T-helper 17 cell (primary cell): ENCODE data around the gene KNDC1. TPM values are rescaled to one million over a fixed set of nuclear protein-coding genes. Genes with fewer than 3 reads are reported as not detected.
"Not testable (repeated sequence)": the region's sequence is repeated elsewhere in the genome, so short reads cannot be mapped to it uniquely, and the experiment has no call there.

Source experiments
- ATAC-seq: fragments of 150-1000 bp; cut with Tn5 transposase; 2 replicates; pipeline ENCODE4 v1.10.0; 2021; ENCODE audit warnings: mild to moderate bottlenecking, moderate library complexity
- DNase-seq, 3 donors: peaks; one replicate each; pipeline versions ENCODE4 v3.0.0 to v3.0.0-alpha.2; 2020 to 2021
- H3K9me3 ChIP-seq: one replicate; pipeline ENCODE4 v1.7.0; 2013; ENCODE audit warnings: low read length, mild to moderate bottlenecking; ENCODE audit not compliant: control insufficient read depth, poor library complexity, severe bottlenecking
- H3K27ac Mint-ChIP-seq: one replicate; pipeline ENCODE4 v1.8.0; 2022; ENCODE audit warnings: mild to moderate bottlenecking, moderate library complexity, mixed read lengths
- H3K27me3 Mint-ChIP-seq: one replicate; pipeline ENCODE4 v1.8.0; 2022; ENCODE audit warnings: mixed read lengths
- H3K36me3 Mint-ChIP-seq: one replicate; pipeline ENCODE4 v1.8.0; 2022; ENCODE audit warnings: low read depth, mixed read lengths
- H3K4me1 Mint-ChIP-seq: one replicate; pipeline ENCODE4 v1.8.0; 2022; ENCODE audit warnings: mild to moderate bottlenecking, mixed read lengths
- H3K4me3 Mint-ChIP-seq: one replicate; pipeline ENCODE4 v1.8.0; 2022; ENCODE audit warnings: mild to moderate bottlenecking, moderate library complexity, mixed read lengths
- total RNA-seq, 4 donors: library from RNA in 2 of 4; stranded (reverse) in 2 of 4; gene quantifications; one replicate each; pipeline ENCODE4 v1.2.3 and lab custom pipeline; 2022 to 2026

KNDC1 gene
- total RNA-seq, 2 donors from 2014 or later: 0.42 to 1.1 TPM

DNA sequence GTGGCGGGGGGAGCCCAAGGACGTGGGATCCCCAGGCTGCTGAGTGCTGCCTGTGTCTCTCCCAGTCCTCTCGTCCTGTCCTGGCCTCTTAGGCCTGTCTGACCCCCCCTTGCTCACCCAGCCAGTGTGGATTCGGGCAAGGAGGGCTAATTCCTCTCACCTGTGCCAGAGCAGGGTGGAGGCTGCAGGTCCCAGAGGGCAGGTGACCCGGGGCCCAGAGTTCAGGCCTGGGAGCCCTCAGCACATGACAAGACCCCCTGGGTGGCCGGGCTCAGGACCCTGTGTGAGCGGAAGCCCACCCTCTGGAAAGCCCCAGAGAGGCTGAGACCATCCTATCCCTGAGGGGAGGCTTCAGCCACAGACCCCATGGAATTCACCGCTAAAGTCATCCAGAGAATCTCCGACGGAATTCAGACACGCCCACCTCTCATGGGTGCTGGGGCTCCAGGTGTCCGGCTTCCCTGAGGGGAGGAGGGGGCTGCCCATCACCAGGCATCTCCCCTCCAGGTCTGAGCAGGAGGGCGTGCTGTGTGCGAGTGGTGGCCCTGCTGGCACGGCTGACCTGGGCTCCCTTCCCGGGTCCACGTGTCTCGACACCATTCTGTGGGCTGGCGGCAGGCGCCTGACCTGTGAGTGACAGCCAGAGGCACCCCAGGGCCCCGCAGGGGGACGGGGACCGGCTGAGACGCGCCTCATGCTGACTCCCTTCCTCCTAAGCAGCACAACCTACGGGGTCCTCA is 5.0 kb downstream of the KNDC1 start:
- DNase-seq (no peak), ATAC-seq (no peak)
- no peaks in the 10 kb centered on the region for H3K36me3 Mint-ChIP-seq
- H3K9me3 ChIP-seq: no peaks in the 10 kb centered on the region
- no peak overlapping the region for H3K27ac Mint-ChIP-seq
- peaks cover 9% of the 10 kb centered on the region for H3K27me3 Mint-ChIP-seq
- H3K4me3 Mint-ChIP-seq: no peak overlapping the region
- no peaks in the 10 kb centered on the region for H3K4me1 Mint-ChIP-seq

DNA sequence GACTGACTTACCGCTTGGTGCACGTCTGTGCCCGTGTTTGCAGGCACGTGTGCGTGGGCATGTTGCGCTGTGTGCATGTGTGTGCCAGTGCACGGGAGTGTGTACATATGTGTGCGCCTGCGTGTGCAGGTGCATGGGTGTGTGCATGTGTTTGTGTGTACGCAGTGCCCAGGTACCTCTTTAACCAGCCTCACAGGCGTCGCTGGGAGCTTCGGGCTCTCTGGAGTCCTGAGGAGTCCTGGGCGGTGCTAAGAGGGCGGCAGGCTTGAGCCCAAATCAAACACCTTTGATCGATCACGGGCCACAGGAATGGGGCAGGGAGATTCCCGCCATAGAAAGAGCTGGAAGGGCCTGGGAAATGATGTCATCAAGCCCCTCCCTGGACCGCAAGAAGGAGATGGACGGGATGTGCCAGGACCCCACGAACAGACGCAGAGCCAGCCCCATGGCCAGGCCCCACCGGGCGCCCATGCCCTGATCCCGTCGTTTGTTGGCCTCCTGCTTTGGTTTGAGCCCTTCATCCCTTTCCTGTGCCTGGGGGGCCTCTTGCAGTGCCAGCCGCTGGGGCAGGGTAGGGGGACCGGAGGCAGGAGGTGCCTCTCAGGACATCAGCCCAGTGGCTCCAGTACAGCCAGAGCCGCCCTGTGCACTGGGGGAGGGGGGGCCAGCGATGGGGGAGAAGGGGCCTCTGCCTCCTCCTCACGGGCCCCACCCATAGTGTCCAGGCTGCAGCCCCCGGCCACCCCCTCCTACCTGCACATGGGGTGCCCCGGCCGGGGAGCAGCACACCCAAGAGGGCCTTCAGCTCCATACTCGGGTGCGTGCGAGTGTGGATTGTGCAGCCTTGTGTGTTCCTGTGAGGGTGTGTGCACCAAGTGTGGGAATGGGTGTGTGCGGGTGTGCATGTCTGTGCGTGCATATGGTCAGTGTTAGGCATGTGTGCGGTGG is 5.8 kb downstream of the KNDC1 start:
- DNase-seq: no peak
- no peaks in the 10 kb centered on the region for H3K9me3 ChIP-seq
- no peaks in the 10 kb centered on the region for H3K4me1 Mint-ChIP-seq
- no peak overlapping the region for H3K4me3 Mint-ChIP-seq
- peaks cover 9% of the 10 kb centered on the region for H3K27me3 Mint-ChIP-seq
- H3K27ac Mint-ChIP-seq: no peak overlapping the region
- no peak for ATAC-seq
- no peaks in the 10 kb centered on the region for H3K36me3 Mint-ChIP-seq

DNA sequence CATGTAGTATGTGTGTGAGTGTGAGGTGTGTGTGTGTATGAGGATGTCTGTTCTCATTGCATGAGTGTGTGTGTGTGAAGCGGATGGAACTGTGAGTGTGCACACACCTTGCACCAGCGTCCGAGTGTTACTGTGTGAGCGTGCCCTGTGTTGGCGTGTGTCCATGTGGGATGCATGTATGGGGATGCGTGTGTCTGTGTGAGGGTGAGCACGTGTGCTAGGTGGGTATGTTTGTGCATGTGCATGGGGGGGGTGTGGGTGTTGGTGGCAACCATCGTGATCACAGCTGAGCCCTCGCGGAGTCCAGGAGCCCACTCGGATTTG is 6.4 kb downstream of the KNDC1 start:
- Mint-ChIP-seq H3K27ac (no peak overlapping the region), H3K4me1 (no peaks in the 10 kb centered on the region), H3K4me3 (no peak overlapping the region), H3K36me3 (no peaks in the 10 kb centered on the region), H3K27me3 (peaks cover 9% of the 10 kb centered on the region)
- no peak for ATAC-seq
- no peak for DNase-seq
- no peaks in the 10 kb centered on the region for H3K9me3 ChIP-seq

DNA sequence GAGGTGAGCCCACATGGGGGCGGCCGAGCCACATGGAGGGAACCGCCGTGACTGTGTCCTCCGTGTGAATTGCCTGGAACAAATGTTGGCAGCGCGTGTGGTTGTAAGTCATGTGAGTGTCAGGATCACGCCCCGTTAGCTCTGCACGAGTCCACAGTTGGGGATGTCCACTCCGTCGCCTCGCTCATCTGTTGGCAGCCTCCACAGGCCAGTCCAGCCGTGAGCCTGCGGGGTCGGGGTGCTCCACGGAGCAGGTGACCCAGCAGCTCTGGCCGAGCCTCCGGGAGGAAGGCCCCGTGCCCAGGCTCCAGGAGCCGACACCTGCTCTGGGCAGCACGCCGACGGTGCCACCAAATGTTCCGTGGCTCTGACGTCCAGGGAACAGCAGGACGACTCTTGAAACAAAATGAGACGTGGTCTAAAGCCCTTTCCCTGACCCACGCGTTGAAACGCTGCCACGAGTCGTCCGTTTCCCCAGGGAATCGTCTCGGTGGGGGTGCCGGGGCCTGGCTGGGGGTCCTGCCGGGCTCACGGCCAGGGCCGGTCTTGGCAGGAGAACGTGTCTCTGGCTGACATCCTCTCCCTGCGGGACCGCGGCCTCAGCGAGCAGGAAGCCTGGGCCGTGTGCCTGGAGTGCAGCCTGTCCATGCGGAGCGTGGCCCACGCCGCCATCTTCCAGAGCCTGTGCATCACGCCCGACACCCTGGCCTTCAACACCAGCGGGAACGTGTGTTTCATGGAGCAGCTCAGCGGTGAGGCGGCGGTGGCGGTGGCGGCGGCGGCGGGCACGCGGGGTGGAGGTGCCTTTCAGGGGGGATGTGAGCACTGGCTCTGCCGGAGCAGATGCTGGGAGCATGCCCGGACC is 7.0 kb downstream of the KNDC1 start:
- DNase-seq (no peak), ATAC-seq (no peak)
- no peak overlapping the region for H3K4me3 Mint-ChIP-seq
- no peaks in the 10 kb centered on the region for H3K4me1 Mint-ChIP-seq
- no peaks in the 10 kb centered on the region for H3K9me3 ChIP-seq
- H3K27ac Mint-ChIP-seq: no peak overlapping the region
- H3K36me3 Mint-ChIP-seq: no peaks in the 10 kb centered on the region
- H3K27me3 Mint-ChIP-seq: peaks cover 9% of the 10 kb centered on the region

DNA sequence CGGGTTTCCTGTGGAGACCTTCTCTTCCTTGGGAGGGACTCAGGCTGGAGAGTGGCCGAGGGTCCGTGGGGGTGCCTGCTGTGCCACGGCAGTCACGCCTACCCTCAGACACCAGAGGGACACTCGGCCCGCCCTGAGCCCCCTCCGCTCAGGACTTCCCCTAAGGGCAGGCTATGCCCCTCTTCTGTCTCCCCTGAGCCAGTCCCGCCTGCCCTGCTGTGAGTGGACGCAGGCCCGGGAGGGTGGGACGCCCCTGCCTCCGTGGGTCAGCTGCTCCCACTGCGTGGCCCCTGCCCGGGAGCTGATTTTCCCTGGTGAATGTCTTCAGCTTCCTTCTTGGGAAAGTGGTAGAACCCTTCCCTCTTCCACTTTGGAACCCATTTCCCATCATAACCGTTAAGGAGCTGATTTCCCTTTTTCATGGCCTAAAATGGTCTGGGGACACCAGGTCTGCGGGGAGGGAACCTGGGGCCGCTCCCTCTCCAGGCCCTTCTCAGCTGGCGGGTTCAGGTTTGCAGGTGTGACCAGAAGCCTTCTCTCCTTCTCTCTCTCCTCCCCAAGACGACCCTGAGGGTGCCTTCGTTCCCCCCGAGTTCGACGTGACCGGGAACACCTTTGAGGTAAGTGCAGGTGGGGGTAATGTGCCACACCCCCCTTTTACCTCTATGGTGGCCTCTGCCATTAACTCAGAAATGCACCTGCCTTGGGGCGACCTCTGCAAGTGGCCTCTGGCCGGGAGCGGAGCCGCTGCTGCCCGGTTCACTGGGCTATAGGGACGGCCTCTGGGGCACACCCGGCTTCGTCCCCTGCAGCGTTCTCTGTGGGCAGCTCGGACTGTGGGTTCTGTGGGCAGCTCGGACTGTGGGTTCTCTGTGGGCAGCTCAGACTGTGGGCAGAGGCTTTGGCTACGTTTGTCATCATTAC is 7.9 kb downstream of the KNDC1 start:
- H3K36me3 Mint-ChIP-seq: no peaks in the 10 kb centered on the region
- no peak for DNase-seq
- no peak overlapping the region for H3K27ac Mint-ChIP-seq
- no peak overlapping the region for H3K4me3 Mint-ChIP-seq
- no peaks in the 10 kb centered on the region for H3K4me1 Mint-ChIP-seq
- H3K9me3 ChIP-seq: no peaks in the 10 kb centered on the region
- H3K27me3 Mint-ChIP-seq: peaks cover 3% of the 10 kb centered on the region
- ATAC-seq: no peak

DNA sequence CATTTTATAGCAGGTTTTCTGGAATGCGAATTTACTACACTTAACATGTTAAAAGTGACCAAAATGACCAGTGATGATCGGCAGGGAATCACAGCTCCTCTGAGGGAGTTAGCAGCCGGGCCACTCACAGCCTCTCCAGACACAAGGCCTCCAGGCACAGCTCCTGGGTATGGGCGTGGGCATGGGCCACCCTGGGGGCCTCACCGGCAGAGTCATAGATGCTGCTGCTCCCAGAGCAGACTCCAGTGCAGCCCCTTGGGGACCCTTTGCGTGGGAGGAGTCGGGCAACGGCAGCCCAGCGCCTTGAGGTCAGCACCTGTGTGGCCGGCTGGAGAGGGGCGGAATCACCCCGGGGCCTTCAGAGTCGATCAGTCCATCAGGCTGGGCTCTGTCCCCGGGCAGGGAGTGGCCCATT is 8.6 kb downstream of the KNDC1 start:
- Mint-ChIP-seq H3K27me3 (peaks cover 6% of the 10 kb centered on the region), H3K27ac (no peak overlapping the region), H3K4me1 (no peaks in the 10 kb centered on the region), H3K36me3 (peaks cover 3% of the 10 kb centered on the region), H3K4me3 (no peak overlapping the region)
- no peak for ATAC-seq
- H3K9me3 ChIP-seq: no peaks in the 10 kb centered on the region
- DNase-seq: no peak

DNA sequence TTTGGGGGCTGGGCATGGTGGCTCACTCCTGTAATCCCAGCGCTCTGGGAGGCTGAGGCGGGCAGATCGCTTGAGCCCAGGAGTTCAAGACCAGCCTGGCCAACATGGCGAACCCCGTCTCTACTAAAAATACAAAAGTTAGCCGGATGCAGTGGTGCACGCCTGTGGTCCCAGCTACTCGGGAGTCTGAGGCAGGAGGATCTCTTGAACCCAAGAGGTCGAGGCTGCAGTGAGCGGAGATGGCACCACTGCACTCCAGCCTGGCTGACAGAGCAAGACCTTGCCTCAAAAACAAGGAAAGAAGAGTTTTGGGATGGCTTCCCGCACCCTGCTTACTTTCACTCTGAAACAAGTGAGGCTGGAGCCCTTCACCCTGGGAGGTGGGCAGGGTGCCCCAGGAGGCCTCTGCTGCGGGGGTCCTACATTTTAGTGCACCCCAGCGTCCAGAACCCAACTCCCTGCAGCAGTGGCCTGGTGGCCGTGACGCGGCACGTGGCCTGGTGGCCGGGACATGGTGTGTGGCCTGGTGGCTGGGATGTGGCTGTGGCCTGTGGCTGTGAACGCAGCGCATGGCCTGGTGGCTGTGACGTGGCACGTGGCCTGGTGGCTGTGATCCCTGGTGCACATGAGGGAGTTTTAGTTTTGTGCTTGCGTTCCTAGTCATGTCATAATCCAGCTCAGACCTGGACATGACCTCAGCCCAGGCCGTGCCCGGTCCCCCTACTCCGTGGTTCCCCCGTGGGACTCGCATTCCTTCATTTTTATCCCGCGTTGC is 9.3 kb downstream of the KNDC1 start:
- no peak overlapping the region for H3K27ac Mint-ChIP-seq
- H3K4me3 Mint-ChIP-seq: no peak overlapping the region
- ATAC-seq (no peak), DNase-seq (no peak)
- H3K4me1 Mint-ChIP-seq: no peaks in the 10 kb centered on the region
- peaks cover 6% of the 10 kb centered on the region for H3K27me3 Mint-ChIP-seq
- H3K36me3 Mint-ChIP-seq: peaks cover 3% of the 10 kb centered on the region
- no peaks in the 10 kb centered on the region for H3K9me3 ChIP-seq

DNA sequence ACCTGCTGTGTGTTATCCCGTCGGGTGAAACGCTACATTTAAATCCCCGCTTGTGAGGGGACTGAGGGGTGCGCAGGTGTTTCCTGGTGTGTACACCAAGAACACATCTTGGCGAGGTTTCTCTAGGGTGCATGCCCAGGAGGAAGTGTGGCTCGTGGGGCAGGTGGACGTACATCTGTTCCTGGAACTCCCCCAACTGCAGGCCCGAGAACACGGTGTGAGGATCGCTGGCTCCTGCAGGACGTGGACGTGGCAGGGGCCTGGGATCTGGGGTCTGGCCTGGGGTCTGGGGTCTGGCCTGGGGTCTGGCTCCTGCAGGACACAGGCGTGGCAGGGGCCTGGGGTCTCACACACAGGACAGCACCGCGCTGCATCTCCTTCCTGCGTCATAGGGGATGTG is 10.1 kb downstream of the KNDC1 start:
- DNase-seq: no peak

DNA sequence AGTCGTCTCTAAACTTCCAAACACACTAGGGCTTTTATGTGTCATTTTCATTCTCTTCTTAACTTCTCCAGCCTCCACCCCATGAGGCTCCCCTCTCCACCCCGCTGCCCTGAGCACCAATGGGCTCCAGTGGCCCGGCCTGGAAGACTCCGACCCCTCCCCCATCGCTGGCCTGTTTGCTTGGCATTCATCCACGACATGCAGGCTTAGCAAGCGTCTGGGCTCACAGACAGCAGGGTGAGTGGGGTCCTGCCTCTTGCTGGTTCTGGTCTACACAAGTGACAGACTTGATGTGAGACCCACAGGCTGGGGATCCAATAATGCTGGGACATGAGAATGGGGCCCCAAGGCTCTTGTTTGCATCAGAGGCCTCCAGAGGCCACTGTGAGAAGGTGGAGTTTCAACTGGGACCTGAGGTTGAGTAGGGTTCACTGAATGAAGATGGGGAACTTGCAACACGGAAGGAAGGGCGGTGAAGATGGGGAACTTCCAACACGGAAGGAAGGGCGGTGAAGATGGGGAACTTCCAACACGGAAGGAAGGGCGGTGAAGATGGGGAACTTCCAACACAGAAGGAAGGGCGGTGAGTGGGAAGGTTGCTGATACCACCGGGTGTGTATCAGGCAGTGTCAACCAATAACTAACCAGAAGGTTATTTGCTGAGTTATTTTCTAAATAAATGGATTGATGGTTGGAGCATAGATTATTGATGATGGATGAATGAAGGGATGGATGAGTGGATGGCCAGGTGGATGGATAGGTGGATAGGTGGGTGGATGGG is 14.0 kb downstream of the KNDC1 start:
- no peak overlapping the region for H3K27ac Mint-ChIP-seq
- no peaks in the 10 kb centered on the region for H3K4me1 Mint-ChIP-seq
- H3K27me3 Mint-ChIP-seq: peaks cover 6% of the 10 kb centered on the region

More for the DNA sequence above, 10.1 kb downstream of the KNDC1 start:
- Mint-ChIP-seq H3K27ac (no peak overlapping the region), H3K4me3 (no peak overlapping the region), H3K36me3 (peaks cover 5% of the 10 kb centered on the region), H3K27me3 (peaks cover 6% of the 10 kb centered on the region), H3K4me1 (no peaks in the 10 kb centered on the region)
- no peak for ATAC-seq
- no peaks in the 10 kb centered on the region for H3K9me3 ChIP-seq

DNA sequence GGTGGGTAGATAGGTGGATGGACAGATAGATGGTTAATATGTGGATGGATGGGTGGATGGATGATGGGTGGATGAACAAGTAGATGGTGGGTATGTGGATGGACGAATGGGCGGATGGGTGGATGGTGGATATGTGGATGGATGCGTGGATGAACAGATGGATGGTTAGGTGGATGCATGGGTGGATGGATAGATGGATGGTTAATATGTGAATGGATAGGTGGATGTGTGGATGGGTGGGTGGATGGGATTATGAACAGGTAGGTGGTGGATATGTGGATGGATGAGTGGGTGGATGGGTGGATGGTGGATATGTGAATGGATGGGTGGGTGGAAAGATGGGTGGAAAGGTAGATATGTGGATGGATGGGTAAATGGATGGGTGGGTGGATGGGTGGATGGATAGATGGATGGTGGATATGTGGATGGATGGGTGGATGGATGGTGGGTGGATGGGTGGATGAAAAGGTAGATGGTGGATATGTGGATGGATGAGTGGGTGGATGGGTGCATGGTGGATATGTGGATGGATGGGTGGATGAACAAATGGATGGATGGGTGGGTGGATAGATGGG is 14.8 kb downstream of the KNDC1 start:
- Mint-ChIP-seq H3K4me1 (no peaks in the 10 kb centered on the region), H3K36me3 (peaks cover 5% of the 10 kb centered on the region), H3K4me3 (no peak overlapping the region), H3K27me3 (peaks cover 6% of the 10 kb centered on the region), H3K27ac (no peak overlapping the region)
- no peaks in the 10 kb centered on the region for H3K9me3 ChIP-seq
- ATAC-seq: no peak
- no peak for DNase-seq

More for the DNA sequence above, 14.0 kb downstream of the KNDC1 start:
- DNase-seq (no peak), ATAC-seq (no peak)
- no peak overlapping the region for H3K4me3 Mint-ChIP-seq
- peaks cover 5% of the 10 kb centered on the region for H3K36me3 Mint-ChIP-seq
- no peaks in the 10 kb centered on the region for H3K9me3 ChIP-seq

DNA sequence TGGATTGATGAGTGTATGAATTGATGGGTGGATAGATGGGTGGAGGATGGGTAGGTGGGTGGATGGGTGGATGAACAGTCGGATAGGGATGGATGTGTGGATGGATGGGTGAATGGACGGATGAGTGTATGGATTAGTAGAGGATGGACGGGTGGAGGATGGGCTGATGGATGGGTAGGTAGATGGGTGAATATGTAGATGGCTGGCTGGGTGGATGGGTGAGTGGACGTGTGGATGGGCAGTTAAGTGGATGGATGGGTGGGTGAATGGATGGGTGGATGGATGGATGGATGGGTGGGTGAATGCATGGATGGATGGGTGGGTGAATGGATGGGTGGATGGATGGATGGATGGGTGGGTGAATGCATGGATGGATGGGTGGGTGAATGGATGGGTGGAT is 15.6 kb downstream of the KNDC1 start:
- not testable (repeated sequence) for H3K27ac Mint-ChIP-seq, H3K4me1 Mint-ChIP-seq, DNase-seq, H3K9me3 ChIP-seq, H3K27me3 Mint-ChIP-seq, H3K4me3 Mint-ChIP-seq, ATAC-seq, H3K36me3 Mint-ChIP-seq
